8988T (cell line): ENCODE results near the gene LAD1.
A peak's percentile ranks its signal among the peaks of the same experiment; 100 is the strongest.

Experiments
- DNase-seq: peaks from one replicate; pipeline ENCODE4 v3.0.0; 2011

LAD1 gene

DNA sequence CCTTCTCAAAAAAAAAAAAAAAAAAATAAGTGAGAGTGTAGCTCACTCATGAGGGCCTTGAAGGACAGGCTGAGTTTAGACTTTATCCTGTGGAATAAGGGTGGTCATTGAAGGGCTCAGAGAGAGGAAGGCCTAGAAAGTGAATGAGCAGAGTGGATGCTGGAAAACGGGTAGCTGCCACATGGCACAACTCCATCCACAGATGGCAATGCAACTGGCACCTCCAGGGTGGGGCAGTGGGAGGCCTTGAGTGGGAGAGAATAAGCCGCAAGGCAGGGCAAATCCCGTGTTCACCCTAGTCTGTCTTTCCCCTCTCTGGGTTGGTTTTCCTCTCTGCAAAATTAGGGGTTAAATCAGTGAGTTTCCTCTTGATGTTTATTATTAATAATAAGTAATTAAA is 19.3 kb upstream of the LAD1 start:
- no peak for DNase-seq

DNA sequence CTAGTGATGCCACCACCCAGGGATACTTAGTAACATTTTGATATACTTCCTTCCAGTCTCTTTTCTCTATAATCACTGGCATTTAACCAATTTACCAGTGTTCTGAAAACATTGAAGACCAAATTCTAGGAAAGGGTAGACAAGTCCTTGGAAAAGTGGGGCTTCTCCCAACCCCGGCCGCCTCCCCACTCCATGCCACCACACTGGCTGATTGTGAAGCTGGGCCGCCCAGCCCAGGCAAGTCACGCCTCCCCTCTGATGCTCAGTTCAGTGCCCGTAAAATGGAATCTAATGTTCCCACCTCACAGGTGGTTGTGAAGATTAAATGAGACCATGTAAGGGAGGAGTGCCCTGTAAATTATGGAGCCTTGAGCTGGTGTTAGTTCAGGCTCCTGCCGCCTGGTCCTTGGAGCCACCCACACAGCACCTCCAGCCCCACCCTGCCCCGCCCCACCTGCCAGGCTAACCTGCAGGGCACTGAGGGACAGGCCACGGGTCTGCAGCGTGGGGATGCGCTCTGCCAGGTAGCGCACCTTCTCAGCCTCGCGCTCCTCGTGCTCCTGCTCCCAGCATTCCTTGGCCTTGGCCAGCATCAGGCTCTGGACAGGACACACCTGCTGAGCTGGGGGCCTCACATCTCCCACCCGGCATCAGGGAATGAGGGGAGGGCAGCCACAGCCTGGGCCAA is 15.1 kb upstream of the LAD1 start:
- no peak for DNase-seq

GRCh38 chr1:201411292-201411691 is 12.2 kb upstream of the LAD1 start:
- DNase-seq: no peak

GRCh38 chr1:201409440-201409839 is 10.3 kb upstream of the LAD1 start:
- DNase-seq: no peak

DNA sequence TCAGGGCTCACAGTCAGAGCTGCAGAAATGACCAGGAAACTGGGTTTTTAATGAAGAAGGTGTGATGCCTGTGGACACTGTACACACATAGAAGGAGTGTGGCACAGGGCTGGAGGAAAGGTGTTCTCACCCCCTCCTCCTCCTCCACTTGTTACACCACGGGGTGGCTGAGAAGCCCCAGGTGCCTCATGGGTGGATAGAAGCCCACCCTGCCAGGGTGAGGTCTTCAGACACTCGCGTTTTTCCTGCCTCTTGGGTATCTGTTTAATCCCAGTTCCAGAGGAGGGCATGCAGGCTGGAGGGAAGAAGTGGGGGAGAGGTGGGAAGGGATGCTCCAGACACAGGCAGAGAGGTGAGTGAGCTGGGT is 9.7 kb upstream of the LAD1 start:
- DNase-seq: no peak

- peak; percentile 94 for DNase-seq
These were observed 9.2 kb upstream of the LAD1 start for GRCh38 chr1:201408176-201408833.

DNA sequence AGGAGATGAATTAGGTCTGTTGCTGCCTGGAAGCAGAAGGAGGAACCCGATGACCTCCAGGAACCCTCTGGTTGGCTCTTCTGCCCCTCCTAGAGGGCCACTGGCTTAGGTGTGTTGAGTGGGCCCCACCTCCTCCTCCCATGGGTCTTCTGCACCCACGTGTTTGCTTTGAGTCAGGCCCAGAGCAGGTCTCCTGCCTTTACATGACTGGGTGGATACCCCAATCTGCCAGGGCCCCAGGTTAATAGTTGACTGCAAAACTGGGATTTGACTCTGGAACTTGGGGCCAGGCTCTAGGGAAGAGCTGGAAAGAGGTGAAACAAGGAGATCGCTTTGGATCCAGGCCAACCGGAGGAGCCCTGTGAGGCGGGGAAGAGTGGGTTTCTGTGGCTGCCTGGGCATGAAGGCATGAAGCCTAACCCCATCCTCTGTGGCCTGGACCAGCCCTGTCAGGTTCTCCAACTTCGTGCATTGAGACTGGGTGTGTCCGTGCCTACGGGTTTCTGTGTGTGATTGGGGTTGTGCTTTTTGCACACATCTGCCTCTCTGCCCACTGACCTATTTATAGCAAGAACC is 7.8 kb upstream of the LAD1 start:
- no peak for DNase-seq

- DNase-seq: no peak
These were observed 6.3 kb upstream of the LAD1 start for GRCh38 chr1:201405484-201405831.

- DNase-seq: no peak
These were observed 5.8 kb upstream of the LAD1 start for GRCh38 chr1:201404722-201405483.

DNA sequence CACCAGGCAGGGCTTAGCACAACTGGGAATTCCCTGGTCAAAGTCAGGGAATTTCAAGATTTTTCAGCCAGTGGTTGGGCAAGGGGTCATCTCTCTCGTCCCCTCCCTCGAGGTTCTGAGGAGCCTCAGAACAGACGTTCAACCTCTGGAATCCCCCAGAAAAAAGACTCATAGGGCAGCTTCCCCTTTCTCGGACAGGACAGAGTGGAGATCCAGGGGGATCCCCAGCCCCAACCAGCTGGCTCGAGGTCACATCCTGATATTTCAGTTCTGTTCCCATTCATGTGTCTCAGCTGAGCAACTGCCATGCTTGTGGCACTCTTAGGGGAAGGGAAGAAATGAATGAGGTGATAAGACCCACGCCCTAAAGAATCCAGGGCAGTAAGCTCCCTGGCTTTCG is 4.9 kb upstream of the LAD1 start:
- no peak for DNase-seq

GRCh38 chr1:201403359-201403758 is 4.2 kb upstream of the LAD1 start:
- no peak for DNase-seq

DNA sequence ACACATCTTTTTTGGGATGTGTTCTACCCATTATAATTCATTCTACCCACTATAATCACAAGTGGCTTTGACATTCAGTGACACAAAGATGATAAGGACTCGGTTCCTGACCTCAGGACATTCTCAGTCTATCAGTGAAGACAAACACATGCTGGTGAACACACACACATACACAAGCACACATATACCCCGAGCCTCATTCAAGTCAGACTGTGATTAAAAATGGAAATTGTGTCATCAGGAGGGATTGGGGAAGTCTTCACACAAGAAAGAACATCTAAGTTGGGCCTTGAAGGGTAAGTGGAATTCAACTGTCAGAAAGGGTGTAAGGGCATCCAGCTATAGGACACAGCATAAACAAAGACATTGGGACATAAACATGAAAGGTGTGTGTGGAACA is 2.6 kb upstream of the LAD1 start:
- no peak for DNase-seq

DNA sequence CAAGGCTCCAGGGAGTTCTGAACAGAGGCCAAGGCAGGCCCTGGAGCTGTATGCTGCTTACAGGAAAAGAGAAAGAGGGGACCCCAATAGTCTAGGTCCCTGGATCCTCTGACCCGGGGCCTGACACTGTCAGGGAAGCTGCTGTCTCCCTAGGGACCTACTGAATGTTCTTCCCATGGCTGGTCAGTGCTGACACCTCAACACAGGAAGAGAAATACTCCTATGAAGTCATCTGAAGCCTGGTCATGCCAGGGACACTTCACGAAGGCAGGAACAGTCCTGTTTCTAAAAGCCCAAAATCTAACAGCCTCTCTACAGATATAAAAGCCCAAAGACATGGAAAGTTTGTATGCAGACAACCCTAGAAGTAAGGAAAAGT is 1.7 kb upstream of the LAD1 start:
- no peak for DNase-seq

- DNase-seq: no peak
These were observed 1.2 kb upstream of the LAD1 start for GRCh38 chr1:201400212-201400851.

- no peak for DNase-seq
These were observed 415 bp upstream of the LAD1 start for GRCh38 chr1:201399352-201400126.

DNA sequence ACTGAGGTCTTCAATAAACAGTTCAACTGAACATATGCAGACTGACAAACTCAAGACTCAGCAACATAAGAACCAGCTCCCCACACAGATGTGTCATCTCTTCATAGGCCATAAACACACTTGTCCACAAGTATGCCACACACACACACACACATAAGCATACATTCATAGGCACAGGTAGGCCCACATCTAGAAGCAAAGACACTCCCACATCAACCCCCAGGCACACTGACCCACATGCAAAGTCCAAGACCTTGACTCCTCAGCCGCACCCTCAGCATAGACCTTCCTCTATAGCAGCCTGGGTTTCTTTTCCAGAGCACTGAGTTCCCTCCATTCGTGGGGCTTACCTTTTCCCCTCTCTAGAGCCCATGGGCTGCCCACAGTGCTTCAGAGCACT is 1.4 kb downstream of the LAD1 start:
- no peak for DNase-seq

GRCh38 chr1:201396861-201397464 is 2.2 kb downstream of the LAD1 start:
- no peak for DNase-seq

GRCh38 chr1:201395936-201396335 is 3.2 kb downstream of the LAD1 start:
- DNase-seq: no peak

DNA sequence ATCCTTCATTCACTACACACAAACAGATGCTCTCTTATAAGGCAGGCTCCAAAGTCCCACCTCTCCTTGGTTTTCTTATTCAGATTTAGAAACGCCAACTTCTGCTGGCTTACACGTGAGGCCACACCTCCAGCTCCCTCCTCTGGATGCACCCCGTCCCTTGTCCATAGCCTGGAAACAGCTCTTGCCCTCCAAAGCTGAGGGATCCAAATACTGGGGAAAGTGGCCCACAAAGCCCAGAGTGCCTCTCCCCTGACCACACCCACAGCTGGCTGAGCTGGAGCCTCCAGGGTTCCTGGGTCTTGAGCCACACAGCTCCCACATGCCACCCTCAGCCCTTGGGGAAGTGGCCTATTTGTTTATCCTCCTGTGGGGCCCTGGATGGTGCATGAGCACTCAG is 4.5 kb downstream of the LAD1 start:
- no peak for DNase-seq

DNA sequence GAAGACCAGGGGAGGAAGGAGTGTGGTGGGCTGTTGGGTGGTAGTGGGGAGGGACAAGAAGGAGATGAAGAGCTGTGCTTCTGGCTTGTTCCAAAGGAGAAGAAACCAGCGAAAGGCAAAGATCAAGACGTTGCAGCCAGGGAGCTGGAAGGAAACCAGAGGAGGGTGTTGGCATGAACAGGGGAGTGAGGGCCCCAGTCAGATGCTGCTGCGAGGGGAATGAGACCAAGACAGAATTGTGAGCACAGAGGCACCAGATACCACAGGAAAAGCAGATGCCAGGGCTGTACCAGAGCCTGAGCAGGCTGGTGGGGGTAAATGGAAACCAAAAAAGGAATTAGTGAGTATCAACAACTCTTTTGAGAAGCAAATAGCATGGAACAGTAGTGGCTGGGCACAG is 6.0 kb downstream of the LAD1 start:
- no peak for DNase-seq

DNA sequence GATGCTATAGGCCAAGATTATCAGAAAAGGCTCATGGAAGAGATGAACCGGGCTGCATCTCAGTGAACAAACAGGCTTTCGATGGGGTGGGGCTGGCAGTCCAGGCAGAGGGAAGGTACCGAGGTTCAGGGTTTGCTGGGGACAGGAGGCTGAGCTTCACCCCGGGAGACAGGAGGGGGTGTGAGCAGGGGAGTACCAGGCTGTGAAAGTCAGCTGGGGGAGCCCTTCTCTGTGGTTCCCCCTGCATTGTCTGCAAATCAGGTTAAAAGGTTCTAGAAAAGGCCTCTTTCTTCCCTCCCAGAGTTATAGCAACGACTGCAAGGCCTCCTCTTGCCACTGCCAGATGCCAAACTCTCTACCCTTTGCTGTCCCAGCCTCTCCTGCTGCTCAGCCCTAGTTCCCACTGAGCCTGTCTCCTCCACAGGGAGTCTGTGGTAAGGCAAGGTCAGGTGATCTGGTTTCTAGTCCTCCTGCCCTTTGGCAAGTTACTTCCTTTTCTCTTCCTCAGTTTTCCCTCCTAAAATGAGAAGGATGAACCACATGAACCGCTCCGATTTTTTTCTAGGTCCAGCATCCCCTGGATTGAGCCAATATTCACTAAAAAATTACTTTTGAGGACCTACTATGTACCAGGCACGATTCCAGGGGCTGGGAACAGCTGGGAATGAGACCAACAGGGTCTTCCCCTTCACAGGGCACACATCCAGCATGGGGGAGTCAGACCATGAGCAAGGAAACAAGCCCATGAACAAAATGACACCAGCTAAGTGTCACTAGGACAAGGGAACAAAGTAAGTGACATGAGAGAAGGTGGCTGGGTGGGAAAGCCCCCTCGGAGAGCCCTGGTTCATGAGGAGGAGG is 7.2 kb downstream of the LAD1 start:
- no peak for DNase-seq
